ENCODE data around the gene CAST.

The CAST gene

DNA sequence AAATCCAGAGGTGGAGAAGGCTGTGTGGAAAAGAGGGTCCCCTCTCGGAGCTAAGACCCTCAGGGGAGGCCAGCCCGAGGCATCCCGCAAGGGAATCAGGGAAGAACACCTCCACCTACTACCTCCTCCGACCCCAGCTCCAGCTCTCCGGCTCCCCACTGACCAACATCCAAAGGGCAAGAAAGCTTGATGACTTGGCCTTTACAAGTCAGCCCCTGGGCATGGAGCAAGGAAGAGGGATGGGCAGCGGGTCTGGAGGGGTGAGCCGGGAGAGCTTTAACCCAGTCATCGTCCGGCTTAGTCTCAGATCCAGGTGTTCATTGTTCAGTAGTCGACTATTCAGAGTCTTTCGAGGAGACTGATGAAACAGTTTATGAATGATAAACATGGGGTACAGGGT is 113.5 kb downstream of the CAST start:
- no peaks in the 10 kb centered on the region for H3K4me1 ChIP-seq (ENCODE audit: insufficient read depth, low read length)
- H3K9me3 ChIP-seq (ENCODE audit: insufficient read depth, low read length, severe bottlenecking), result no peaks in the 10 kb centered on the region
- TF ChIP-seq, protein P1, sequence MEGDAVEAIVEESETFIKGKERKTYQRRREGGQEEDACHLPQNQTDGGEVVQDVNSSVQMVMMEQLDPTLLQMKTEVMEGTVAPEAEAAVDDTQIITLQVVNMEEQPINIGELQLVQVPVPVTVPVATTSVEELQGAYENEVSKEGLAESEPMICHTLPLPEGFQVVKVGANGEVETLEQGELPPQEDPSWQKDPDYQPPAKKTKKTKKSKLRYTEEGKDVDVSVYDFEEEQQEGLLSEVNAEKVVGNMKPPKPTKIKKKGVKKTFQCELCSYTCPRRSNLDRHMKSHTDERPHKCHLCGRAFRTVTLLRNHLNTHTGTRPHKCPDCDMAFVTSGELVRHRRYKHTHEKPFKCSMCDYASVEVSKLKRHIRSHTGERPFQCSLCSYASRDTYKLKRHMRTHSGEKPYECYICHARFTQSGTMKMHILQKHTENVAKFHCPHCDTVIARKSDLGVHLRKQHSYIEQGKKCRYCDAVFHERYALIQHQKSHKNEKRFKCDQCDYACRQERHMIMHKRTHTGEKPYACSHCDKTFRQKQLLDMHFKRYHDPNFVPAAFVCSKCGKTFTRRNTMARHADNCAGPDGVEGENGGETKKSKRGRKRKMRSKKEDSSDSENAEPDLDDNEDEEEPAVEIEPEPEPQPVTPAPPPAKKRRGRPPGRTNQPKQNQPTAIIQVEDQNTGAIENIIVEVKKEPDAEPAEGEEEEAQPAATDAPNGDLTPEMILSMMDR (IDR thresholded peaks at IDR 0.05; ENCODE audit: borderline replicate concordance, extremely low read depth, low read length, poor library complexity, severe bottlenecking), result no peak
- TF ChIP-seq EZH2 (IDR thresholded peaks at IDR 0.05; ENCODE audit: borderline replicate concordance, low read depth, low read length, severe bottlenecking), result no peak
- DNase-seq, result no peak
- no peaks in the 10 kb centered on the region for H3K79me2 ChIP-seq (ENCODE audit: insufficient read depth, low read length)
- H3K27ac ChIP-seq (ENCODE audit: low read length), result no peak overlapping the region
- H3K9ac ChIP-seq (ENCODE audit: low read depth, low read length), result no peak overlapping the region
- no peak overlapping the region for H3K4me3 ChIP-seq (ENCODE audit: low read depth in 1 of 2, low read length in 2 of 2)
- peaks cover 97% of the 10 kb centered on the region for H3K36me3 ChIP-seq (ENCODE audit: insufficient read depth, low read length)
- H2AFZ ChIP-seq (ENCODE audit: low read depth, low read length), result no peak overlapping the region
- no peak overlapping the region for H3K4me2 ChIP-seq (ENCODE audit: insufficient read depth, low read length)
- no peak for ATAC-seq (ENCODE audit: insufficient read depth, low read depth)
- H4K20me1 ChIP-seq (ENCODE audit: insufficient read depth, low read length), result no peaks in the 10 kb centered on the region
- H3K27me3 ChIP-seq (ENCODE audit: insufficient read depth, low read length, poor library complexity), result no peaks in the 10 kb centered on the region

DNA sequence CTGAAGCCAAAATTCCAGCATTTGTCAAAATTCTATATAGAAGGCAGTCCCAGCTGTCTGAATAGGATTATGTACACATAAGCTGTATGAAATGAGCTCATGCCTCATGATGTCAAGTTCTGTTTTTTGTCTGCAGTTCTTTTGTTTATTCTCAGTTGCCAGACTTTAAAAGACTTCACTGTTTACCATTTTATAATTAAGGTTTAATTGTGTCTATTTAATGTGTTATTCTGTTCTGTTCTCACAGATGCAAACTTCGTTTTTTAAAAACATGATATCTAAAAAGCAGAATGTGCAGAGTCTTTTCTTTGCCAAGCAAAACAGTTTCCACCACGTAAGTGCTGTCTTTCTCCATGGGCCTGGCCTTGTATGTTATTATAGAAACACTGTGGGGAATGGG is 114.4 kb downstream of the CAST start:
- TF ChIP-seq, protein P1 (IDR thresholded peaks at IDR 0.05; ENCODE audit: borderline replicate concordance, extremely low read depth, low read length, poor library complexity, severe bottlenecking), result no peak
- no peak for TF ChIP-seq EZH2 (IDR thresholded peaks at IDR 0.05; ENCODE audit: borderline replicate concordance, low read depth, low read length, severe bottlenecking)
- H2AFZ ChIP-seq (ENCODE audit: low read depth, low read length), result no peak overlapping the region
- no peaks in the 10 kb centered on the region for H4K20me1 ChIP-seq (ENCODE audit: insufficient read depth, low read length)
- DNase-seq (no peak), ATAC-seq (ENCODE audit: insufficient read depth, low read depth) (no peak)
- H3K4me3 ChIP-seq (ENCODE audit: low read depth in 1 of 2, low read length in 2 of 2), result no peak overlapping the region
- H3K27me3 ChIP-seq (ENCODE audit: insufficient read depth, low read length, poor library complexity), result no peaks in the 10 kb centered on the region
- no peak overlapping the region for H3K9ac ChIP-seq (ENCODE audit: low read depth, low read length)
- no peak overlapping the region for H3K4me2 ChIP-seq (ENCODE audit: insufficient read depth, low read length)
- peaks cover 97% of the 10 kb centered on the region for H3K36me3 ChIP-seq (ENCODE audit: insufficient read depth, low read length)
- no peak overlapping the region for H3K27ac ChIP-seq (ENCODE audit: low read length)
- no peaks in the 10 kb centered on the region for H3K9me3 ChIP-seq (ENCODE audit: insufficient read depth, low read length, severe bottlenecking)
- no peaks in the 10 kb centered on the region for H3K4me1 ChIP-seq (ENCODE audit: insufficient read depth, low read length)
- H3K79me2 ChIP-seq (ENCODE audit: insufficient read depth, low read length), result no peaks in the 10 kb centered on the region

DNA sequence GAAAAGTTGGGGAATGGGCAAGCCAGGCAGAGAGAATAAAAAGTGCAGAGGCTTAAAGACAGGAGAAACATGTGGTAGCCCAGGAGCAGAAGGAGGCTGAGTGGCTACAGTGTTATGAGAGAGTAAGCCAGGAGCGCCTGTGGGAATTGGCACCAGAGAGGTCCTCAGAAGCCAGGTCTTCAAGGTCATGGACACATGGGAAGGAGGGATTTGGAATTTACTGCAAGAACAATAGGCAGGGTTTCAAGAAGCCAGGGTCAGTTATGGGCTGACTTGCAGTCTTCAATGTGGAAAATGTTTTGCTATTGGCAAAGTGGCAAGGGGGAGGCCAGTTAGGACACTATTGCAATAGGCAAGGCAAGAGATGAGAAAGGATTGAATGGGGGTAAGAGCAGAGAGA is 116.2 kb downstream of the CAST start:
- no peak for ATAC-seq (ENCODE audit: insufficient read depth, low read depth)

More for the DNA sequence above, 116.2 kb downstream of the CAST start:
- H3K79me2 ChIP-seq (ENCODE audit: insufficient read depth, low read length), result no peaks in the 10 kb centered on the region
- H2AFZ ChIP-seq (ENCODE audit: low read depth, low read length), result no peak overlapping the region
- H3K9me3 ChIP-seq (ENCODE audit: insufficient read depth, low read length, severe bottlenecking), result no peaks in the 10 kb centered on the region
- H3K4me1 ChIP-seq (ENCODE audit: insufficient read depth, low read length), result no peaks in the 10 kb centered on the region
- TF ChIP-seq EZH2 (IDR thresholded peaks at IDR 0.05; ENCODE audit: borderline replicate concordance, low read depth, low read length, severe bottlenecking), result no peak
- TF ChIP-seq, protein P1 (IDR thresholded peaks at IDR 0.05; ENCODE audit: borderline replicate concordance, extremely low read depth, low read length, poor library complexity, severe bottlenecking), result no peak
- no peaks in the 10 kb centered on the region for H4K20me1 ChIP-seq (ENCODE audit: insufficient read depth, low read length)
- no peak overlapping the region for H3K9ac ChIP-seq (ENCODE audit: low read depth, low read length)
- no peak overlapping the region for H3K27ac ChIP-seq (ENCODE audit: low read length)
- no peaks in the 10 kb centered on the region for H3K27me3 ChIP-seq (ENCODE audit: insufficient read depth, low read length, poor library complexity)
- H3K4me3 ChIP-seq (ENCODE audit: low read depth in 1 of 2, low read length in 2 of 2), result no peak overlapping the region
- no peak overlapping the region for H3K4me2 ChIP-seq (ENCODE audit: insufficient read depth, low read length)
- DNase-seq, result no peak
- H3K36me3 ChIP-seq (ENCODE audit: insufficient read depth, low read length), result peaks cover 97% of the 10 kb centered on the region

Data from DND-41 (cell line).